Keratinocyte (primary cell): Measurements from ENCODE around the gene ANTXR2. TPM values are rescaled to one million over a fixed set of nuclear protein-coding genes. Genes with fewer than 3 reads are reported as not detected.
A peak's percentile ranks its signal among the peaks of the same experiment; 100 is the strongest.

ENCODE experiments used
- DNase-seq: peaks from one replicate; pipeline ENCODE4 v3.0.0-alpha.2; 2011; ENCODE audit warnings: low read depth, missing footprints, low spot score
- FAIRE-seq: peaks from 2 replicates; lab custom pipeline; 2011; peaks lifted over from hg19 to GRCh38; lab: Jason Lieb, UNC
- H2AFZ ChIP-seq: 2 replicates; pipeline ENCODE4 v1.6.0; 2012; ENCODE audit warnings: low read length, control low read depth, inconsistent platforms; ENCODE audit not compliant: control insufficient read depth
- H3K27ac ChIP-seq: 2 replicates; pipeline ENCODE4 v1.5.1; 2011; ENCODE audit warnings: low read length; ENCODE audit not compliant: control insufficient read depth, insufficient read depth
- H3K27me3 ChIP-seq: 3 replicates; pipeline ENCODE4 v1.6.0; 2011; ENCODE audit warnings: low read length; ENCODE audit not compliant: control insufficient read depth, insufficient read depth; ENCODE audit errors: extremely low read depth
- H3K36me3 ChIP-seq, 2 experiments: 2 replicates in 1 of 2; 3 replicates in 1 of 2; pipeline ENCODE4 v1.5.1; 2011; ENCODE audit warnings: low read length in 2 of 2, mild to moderate bottlenecking in 1 of 2; ENCODE audit not compliant: control insufficient read depth in 2 of 2, insufficient read depth in 2 of 2; ENCODE audit errors: extremely low read depth in 1 of 2
- H3K4me1 ChIP-seq: 3 replicates; pipeline ENCODE4 v1.5.1; 2011; ENCODE audit warnings: low read length; ENCODE audit not compliant: control insufficient read depth, insufficient read depth; ENCODE audit errors: extremely low read depth
- H3K4me2 ChIP-seq: 3 replicates; pipeline ENCODE4 v1.6.0; 2011; ENCODE audit warnings: low read depth, low read length; ENCODE audit not compliant: control insufficient read depth, insufficient read depth; ENCODE audit errors: extremely low read depth
- H3K4me3 ChIP-seq, 3 experiments: fragments of 200-600 bp in 1 of 3; sonication (generic) in 1 of 3; 2 replicates in 2 of 3; 3 replicates in 1 of 3; pipeline ENCODE4 v1.5.1; 2011 to 2016; ENCODE audit warnings: low read length in 3 of 3, mild to moderate bottlenecking in 3 of 3, control low read depth in 2 of 3, inconsistent platforms in 1 of 3, low read depth in 1 of 3, mixed read lengths in 1 of 3, mixed run types in 1 of 3, moderate library complexity in 1 of 3; ENCODE audit not compliant: control insufficient read depth in 2 of 3, insufficient read depth in 2 of 3; ENCODE audit errors: extremely low read depth in 1 of 3
- H3K79me2 ChIP-seq: 2 replicates; pipeline ENCODE4 v1.6.0; 2012; ENCODE audit warnings: low read length; ENCODE audit not compliant: control insufficient read depth, insufficient read depth
- H3K9ac ChIP-seq: 3 replicates; pipeline ENCODE4 v1.6.0; 2011; ENCODE audit warnings: low read length; ENCODE audit not compliant: control insufficient read depth, insufficient read depth; ENCODE audit errors: extremely low read depth
- H3K9me1 ChIP-seq: 3 replicates; pipeline ENCODE4 v1.6.0; 2011; ENCODE audit warnings: low read length; ENCODE audit not compliant: control insufficient read depth, insufficient read depth; ENCODE audit errors: extremely low read depth
- H3K9me3 ChIP-seq: 2 replicates; pipeline ENCODE4 v1.5.1; 2012; ENCODE audit warnings: low read depth, low read length; ENCODE audit not compliant: control insufficient read depth
- H4K20me1 ChIP-seq: 3 replicates; pipeline ENCODE4 v1.6.0; 2011; ENCODE audit warnings: low read length; ENCODE audit not compliant: control insufficient read depth, insufficient read depth; ENCODE audit errors: extremely low read depth
- EZH2 ChIP-seq: IDR thresholded peaks from one replicate; pipeline ENCODE4 v1.6.1; 2012; ENCODE audit warnings: inconsistent platforms, mild to moderate bottlenecking, low read length, moderate library complexity
- dilution Hi-C: fragments of 300-500 bp; cut with MboI; formaldehyde crosslinking; loops from one replicate; pipeline ENCODE4 v1.7.0; 2020; ENCODE audit warnings: low sequenced_read_pairs; ENCODE audit not compliant: extremely low pct_ligation_motif_present
- polyA plus RNA-seq, 5 experiments: library from polyadenylated mRNA; depleted of rRNA in 3 of 5; stranded (reverse) in 3 of 5; stranded (forward) in 1 of 5; unstranded in 1 of 5; fragments of >200 nt; gene quantifications; 1 replicate in 1 of 5; 2 replicates in 3 of 5; 3 replicates in 1 of 5; pipeline versions ENCODE4 v1.2.1 to v1.2.3, GENCODE V29; 2011 to 2012; ENCODE audit warnings: missing spikeins in 2 of 5, low read depth in 1 of 5, low replicate concordance in 1 of 5
- TF ChIP-seq, protein P1 (sequence below), 3 experiments: IDR thresholded peaks in 1 of 3; conservative IDR thresholded peaks in 1 of 3; optimal IDR thresholded peaks in 1 of 3; 2 replicates in 2 of 3; 3 replicates in 1 of 3; pipeline versions ENCODE3 to v1.5.1; 2011; ENCODE audit warnings: low read length in 3 of 3, mild to moderate bottlenecking in 3 of 3, moderate library complexity in 2 of 3, control low read depth in 1 of 3, inconsistent platforms in 1 of 3; ENCODE audit not compliant: insufficient read depth in 2 of 3; ENCODE audit errors: extremely low read depth in 1 of 3

ANTXR2 gene
- polyA plus RNA-seq, 1 donor (not counting 4 experiments of a cell fraction or from before 2014, with no cell fraction given): 89.1 TPM

DNA sequence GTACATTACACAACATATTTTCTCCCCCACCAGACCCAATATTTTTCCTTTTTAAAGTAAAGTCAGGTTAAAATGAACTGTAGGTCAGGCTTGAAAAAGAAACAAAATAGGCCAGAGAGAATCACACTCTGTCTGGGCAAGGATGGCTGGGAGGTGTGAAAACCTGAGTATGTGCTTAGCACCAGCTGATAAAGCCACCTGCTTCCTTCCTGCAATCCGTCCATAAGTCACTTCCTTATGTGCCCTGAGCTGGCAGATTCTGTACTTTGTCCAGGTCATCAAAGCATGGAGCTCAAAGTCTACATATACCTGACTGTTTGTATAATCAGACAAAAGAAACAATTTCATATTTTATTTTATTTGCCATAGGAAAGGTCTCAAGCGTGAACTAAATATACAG lies 37.7 kb downstream of the ANTXR2 start:
- FAIRE-seq: peak; percentile 36
- H3K27ac ChIP-seq: no peak overlapping the region
- no peak for DNase-seq
- H3K4me3 ChIP-seq: no peak overlapping the region
- no peaks in the 10 kb centered on the region for H3K9me3 ChIP-seq
- H3K27me3 ChIP-seq: no peaks in the 10 kb centered on the region
- dilution Hi-C loops: no loop called here
- no peaks in the 10 kb centered on the region for H3K9me1 ChIP-seq
- H3K4me1 ChIP-seq: peaks cover 5% of the 10 kb centered on the region
- H2AFZ ChIP-seq: no peak overlapping the region
- TF ChIP-seq, protein P1, sequence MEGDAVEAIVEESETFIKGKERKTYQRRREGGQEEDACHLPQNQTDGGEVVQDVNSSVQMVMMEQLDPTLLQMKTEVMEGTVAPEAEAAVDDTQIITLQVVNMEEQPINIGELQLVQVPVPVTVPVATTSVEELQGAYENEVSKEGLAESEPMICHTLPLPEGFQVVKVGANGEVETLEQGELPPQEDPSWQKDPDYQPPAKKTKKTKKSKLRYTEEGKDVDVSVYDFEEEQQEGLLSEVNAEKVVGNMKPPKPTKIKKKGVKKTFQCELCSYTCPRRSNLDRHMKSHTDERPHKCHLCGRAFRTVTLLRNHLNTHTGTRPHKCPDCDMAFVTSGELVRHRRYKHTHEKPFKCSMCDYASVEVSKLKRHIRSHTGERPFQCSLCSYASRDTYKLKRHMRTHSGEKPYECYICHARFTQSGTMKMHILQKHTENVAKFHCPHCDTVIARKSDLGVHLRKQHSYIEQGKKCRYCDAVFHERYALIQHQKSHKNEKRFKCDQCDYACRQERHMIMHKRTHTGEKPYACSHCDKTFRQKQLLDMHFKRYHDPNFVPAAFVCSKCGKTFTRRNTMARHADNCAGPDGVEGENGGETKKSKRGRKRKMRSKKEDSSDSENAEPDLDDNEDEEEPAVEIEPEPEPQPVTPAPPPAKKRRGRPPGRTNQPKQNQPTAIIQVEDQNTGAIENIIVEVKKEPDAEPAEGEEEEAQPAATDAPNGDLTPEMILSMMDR (optimal IDR thresholded peaks at IDR 0.05 in 1 of 3, IDR thresholded peaks at IDR 0.05 in 1 of 3, conservative IDR thresholded peaks at IDR 0.05 in 1 of 3; ENCODE audit: extremely low read depth in 1 of 3, insufficient read depth in 2 of 3, low read length in 3 of 3): no peak
- no peak for TF ChIP-seq EZH2
- H3K4me2 ChIP-seq: no peak overlapping the region
- peaks cover 32% of the 10 kb centered on the region for H3K79me2 ChIP-seq
- no peak overlapping the region for H3K9ac ChIP-seq
- H4K20me1 ChIP-seq: peaks cover 3% of the 10 kb centered on the region
- H3K36me3 ChIP-seq: peaks cover 5 to 14% of the 10 kb centered on the region in 2 experiments

GRCh38 chr4:80033581-80033980 lies 39.4 kb downstream of the ANTXR2 start:
- peaks cover 21% of the 10 kb centered on the region for H3K79me2 ChIP-seq
- H2AFZ ChIP-seq: no peak overlapping the region
- H3K27ac ChIP-seq: no peak overlapping the region
- no peak overlapping the region for H3K4me2 ChIP-seq
- peaks cover 20% of the 10 kb centered on the region for H3K4me1 ChIP-seq
- no peaks in the 10 kb centered on the region for H3K9me1 ChIP-seq
- peaks cover 3% of the 10 kb centered on the region for H4K20me1 ChIP-seq
- dilution Hi-C loops: no loop called here
- H3K9me3 ChIP-seq: no peaks in the 10 kb centered on the region
- peaks cover 5 to 16% of the 10 kb centered on the region in 2 experiments for H3K36me3 ChIP-seq
- no peak overlapping the region for H3K4me3 ChIP-seq
- DNase-seq (no peak), FAIRE-seq (no peak)
- TF ChIP-seq, protein P1 (optimal IDR thresholded peaks at IDR 0.05 in 1 of 3, IDR thresholded peaks at IDR 0.05 in 1 of 3, conservative IDR thresholded peaks at IDR 0.05 in 1 of 3; ENCODE audit: extremely low read depth in 1 of 3, insufficient read depth in 2 of 3, low read length in 3 of 3): peak in 1 of 3 experiments; percentile 13
- TF ChIP-seq EZH2: no peak
- no peak overlapping the region for H3K9ac ChIP-seq
- no peaks in the 10 kb centered on the region for H3K27me3 ChIP-seq
